ENCODE measurements around the gene TTLL11. TPM values are rescaled to one million over a fixed set of nuclear protein-coding genes. Genes with fewer than 3 reads are reported as not detected.

Gene TTLL11
- total and polyA plus RNA-seq, 2 experiments from 2014 or later = 5.5 to 7.6 TPM

GRCh38 chr9:121954477-121955140 is 138.5 kb downstream of the TTLL11 start:
- Histone ChIP-seq H4K20me1 (ENCODE audit: insufficient read depth, poor library complexity, severe bottlenecking) (no peaks in the 10 kb centered on the region), H3K4me3 (no peak overlapping the region), H3K79me2 (no peaks in the 10 kb centered on the region), H3K27ac (no peak overlapping the region), H3K9me2 (replicated peaks; ENCODE audit: insufficient read depth) (no peaks in the 10 kb centered on the region), H2AFZ (no peak overlapping the region), H3K27me3 (no peaks in the 10 kb centered on the region), H3K4me2 (no peak overlapping the region), H3K36me3 (replicated peaks; ENCODE audit: insufficient read depth, low read depth) (no peaks in the 10 kb centered on the region), H3K9me3 (ENCODE audit: low read depth) (no peaks in the 10 kb centered on the region), H3K4me1 (ENCODE audit: insufficient read depth) (no peaks in the 10 kb centered on the region)
- TF ChIP-seq EZH2phosphoT487 (IDR thresholded peaks at IDR 0.05; ENCODE audit: low read depth, severe bottlenecking, unreplicated experiment) (no peak), EZH2 (IDR thresholded peaks at IDR 0.05; ENCODE audit: borderline replicate concordance) (no peak), CTCF (IDR thresholded peaks at IDR 0.05; ENCODE audit: poor library complexity) (no peak)
- DNase-seq (ENCODE audit: low spot score) = no peak
- WGBS (ENCODE audit: low lambda C conversion rate, missing lambda C conversion rate) = 66% methylated on average over 7 of the region's 7 CpGs

- Histone ChIP-seq H3K9me3 (ENCODE audit: low read depth) (no peaks in the 10 kb centered on the region), H3K4me3 (no peak overlapping the region), H2AFZ (no peak overlapping the region), H3K79me2 (no peaks in the 10 kb centered on the region), H3K4me1 (ENCODE audit: insufficient read depth) (no peaks in the 10 kb centered on the region), H3K27me3 (no peaks in the 10 kb centered on the region), H3K9me2 (replicated peaks; ENCODE audit: insufficient read depth) (no peaks in the 10 kb centered on the region), H3K27ac (no peak overlapping the region), H4K20me1 (ENCODE audit: insufficient read depth, poor library complexity, severe bottlenecking) (no peaks in the 10 kb centered on the region), H3K36me3 (replicated peaks; ENCODE audit: insufficient read depth, low read depth) (no peaks in the 10 kb centered on the region), H3K4me2 (no peak overlapping the region)
- no peak for DNase-seq (ENCODE audit: low spot score)
- 70% methylated on average over 3 of the region's 3 CpGs for WGBS (ENCODE audit: low lambda C conversion rate, missing lambda C conversion rate)
- TF ChIP-seq EZH2phosphoT487 (IDR thresholded peaks at IDR 0.05; ENCODE audit: low read depth, severe bottlenecking, unreplicated experiment) (no peak), EZH2 (IDR thresholded peaks at IDR 0.05; ENCODE audit: borderline replicate concordance) (no peak), CTCF (IDR thresholded peaks at IDR 0.05; ENCODE audit: poor library complexity) (no peak)
Measured at GRCh38 chr9:121952611-121953010, 140.5 kb downstream of the TTLL11 start.

- no peak overlapping the region for H3K4me3 ChIP-seq
- no peak overlapping the region for H3K27ac ChIP-seq
- DNase-seq (ENCODE audit: low spot score) = no peak
- H4K20me1 ChIP-seq (ENCODE audit: insufficient read depth, poor library complexity, severe bottlenecking) = no peaks in the 10 kb centered on the region
- 95% methylated on average over 8 of the region's 8 CpGs for WGBS (ENCODE audit: low lambda C conversion rate, missing lambda C conversion rate)
- H3K9me3 ChIP-seq (ENCODE audit: low read depth) = no peaks in the 10 kb centered on the region
- H3K4me1 ChIP-seq (ENCODE audit: insufficient read depth) = no peaks in the 10 kb centered on the region
- no peaks in the 10 kb centered on the region for H3K9me2 ChIP-seq (replicated peaks; ENCODE audit: insufficient read depth)
- H3K4me2 ChIP-seq = no peak overlapping the region
- TF ChIP-seq EZH2phosphoT487 (IDR thresholded peaks at IDR 0.05; ENCODE audit: low read depth, severe bottlenecking, unreplicated experiment) = no peak
- TF ChIP-seq EZH2 (IDR thresholded peaks at IDR 0.05; ENCODE audit: borderline replicate concordance) = no peak
- no peak for TF ChIP-seq CTCF (IDR thresholded peaks at IDR 0.05; ENCODE audit: poor library complexity)
- H2AFZ ChIP-seq = no peak overlapping the region
- H3K27me3 ChIP-seq = no peaks in the 10 kb centered on the region
- no peaks in the 10 kb centered on the region for H3K79me2 ChIP-seq
- no peaks in the 10 kb centered on the region for H3K36me3 ChIP-seq (replicated peaks; ENCODE audit: insufficient read depth, low read depth)
Measured at GRCh38 chr9:121950866-121951265, 142.2 kb downstream of the TTLL11 start.

All from hepatocyte (in vitro differentiated cells).